GM19099 (cell line): ENCODE measurements around the gene AMACR.

Experiments used
- POLR2A ChIP-seq: IDR thresholded peaks from 3 replicates; pipeline ENCODE4 v1.6.1; 2011; ENCODE audit warnings: low read depth; ENCODE audit not compliant: insufficient read length; ENCODE audit errors: extremely low read depth

Gene AMACR

GRCh38 chr5:34007621-34008600, at the start of gene AMACR:
TSS of gene AMACR (minus strand) at chr5:34008050. CDS start at chr5:34008019, 31 bp downstream.
- peak; percentile 98 for TF ChIP-seq POLR2A

- TF ChIP-seq POLR2A = no peak
These were observed 49.7 kb upstream of the AMACR start for GRCh38 chr5:34057569-34057968.

GRCh38 chr5:34057118-34057517, 49.3 kb upstream of the AMACR start:
- no peak for TF ChIP-seq POLR2A

- no peak for TF ChIP-seq POLR2A
These were observed 47.8 kb upstream of the AMACR start for GRCh38 chr5:34055667-34056066.

GRCh38 chr5:34054400-34054729, 46.5 kb upstream of the AMACR start:
- TF ChIP-seq POLR2A = no peak

GRCh38 chr5:34053571-34054399, 45.9 kb upstream of the AMACR start:
- TF ChIP-seq POLR2A = no peak

- TF ChIP-seq POLR2A = no peak
These were observed 45.3 kb upstream of the AMACR start for GRCh38 chr5:34053133-34053532.

GRCh38 chr5:34051374-34051980, 43.6 kb upstream of the AMACR start:
- TF ChIP-seq POLR2A = no peak

- no peak for TF ChIP-seq POLR2A
These were observed 40.1 kb upstream of the AMACR start for GRCh38 chr5:34047774-34048572.

- no peak for TF ChIP-seq POLR2A
These were observed 39.3 kb upstream of the AMACR start for GRCh38 chr5:34047143-34047542.

GRCh38 chr5:34045996-34046395, 38.1 kb upstream of the AMACR start:
- no peak for TF ChIP-seq POLR2A

GRCh38 chr5:34045023-34045422, 37.2 kb upstream of the AMACR start:
- TF ChIP-seq POLR2A = no peak

- no peak for TF ChIP-seq POLR2A
These were observed 35.4 kb upstream of the AMACR start, which contains the start of gene C1QTNF3 for GRCh38 chr5:34043099-34043876. TSS of gene C1QTNF3 (minus strand) at chr5:34043213. CDS start at chr5:34043125, 88 bp downstream.

- no peak for TF ChIP-seq POLR2A
These were observed 34.5 kb upstream of the AMACR start for GRCh38 chr5:34042321-34042720.
